ENCODE measurements around the gene RAB6A.
"Not testable (repeated sequence)": the region's sequence is repeated elsewhere in the genome, so short reads cannot be mapped to it uniquely, and the experiment has no call there.

Gene RAB6A

GRCh38 chr11:73760679-73761402 lies at the start of gene RAB6A:
RAB6A (minus strand) TSS chr11:73761074; CDS start chr11:73760635, 439 bp downstream.
- peak; percentile 96 to 98 for DNase-seq (ENCODE audit: low read depth in 2 of 2, low spot score in 1 of 2)

DNA sequence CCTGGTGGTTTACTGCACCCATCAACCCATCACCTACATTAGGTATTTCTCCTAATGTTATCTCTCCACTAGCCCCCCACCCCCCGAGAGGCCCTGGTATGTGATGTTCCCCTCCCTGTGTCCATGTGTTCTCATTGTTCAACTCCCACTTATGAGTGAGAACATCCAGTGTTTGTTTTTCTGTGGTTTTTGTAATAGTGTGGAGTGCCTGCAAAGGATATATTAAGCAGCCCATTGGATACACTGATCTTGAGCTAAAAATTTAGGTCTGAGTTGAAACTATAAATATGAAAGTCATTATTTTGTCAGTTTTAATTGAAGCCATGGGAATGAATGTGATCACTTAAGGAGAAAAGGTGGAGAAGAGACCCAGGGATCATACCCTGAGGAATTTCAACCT lies 49.8 kb upstream of the RAB6A start:
- no peak for DNase-seq (ENCODE audit: low read depth in 2 of 2, low spot score in 1 of 2)

- no peak for DNase-seq (ENCODE audit: low read depth in 2 of 2, low spot score in 1 of 2)
Observed at GRCh38 chr11:73808052-73808451, 47.2 kb upstream of the RAB6A start.

DNA sequence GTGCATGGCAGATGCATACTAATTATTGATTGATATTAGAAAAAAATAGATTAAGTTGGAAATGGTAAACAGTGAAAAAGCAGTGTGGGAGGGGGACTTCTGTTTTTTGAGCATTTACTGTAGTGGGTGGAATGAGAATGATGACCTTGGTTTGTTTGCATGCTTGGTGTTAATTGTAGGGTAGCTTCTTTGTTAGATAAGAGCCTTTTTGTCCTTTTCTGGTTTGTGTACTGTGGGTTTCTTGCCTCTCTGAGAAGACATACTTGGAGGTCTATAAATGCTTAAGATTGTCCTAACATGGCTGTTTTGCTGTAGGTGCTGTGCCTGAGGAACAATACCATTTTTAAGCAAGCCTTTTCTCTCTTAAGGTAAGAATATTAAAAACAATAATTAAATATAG lies 43.8 kb upstream of the RAB6A start:
- no peak for DNase-seq (ENCODE audit: low read depth in 2 of 2, low spot score in 1 of 2)

DNA sequence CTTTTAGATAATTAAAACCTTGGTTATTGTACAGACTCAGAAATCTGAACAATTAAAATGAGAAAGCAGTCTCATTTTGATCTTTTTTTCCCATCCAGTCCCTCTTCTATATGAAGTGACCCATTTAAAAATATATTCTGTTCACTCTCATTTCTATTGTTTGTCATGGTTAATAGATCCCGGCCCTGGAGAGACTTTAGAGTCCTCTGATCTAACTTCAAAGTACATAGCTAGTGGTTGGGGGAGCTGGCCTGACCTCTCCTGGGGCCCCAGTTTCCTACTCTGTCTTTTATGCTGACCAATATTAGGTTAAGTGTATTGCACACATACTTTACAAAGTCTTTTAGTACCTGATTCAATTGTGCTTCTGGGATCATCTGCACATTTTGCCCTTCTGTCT lies 40.3 kb upstream of the RAB6A start:
- DNase-seq (ENCODE audit: low read depth in 2 of 2, low spot score in 1 of 2) = no peak

- DNase-seq (ENCODE audit: low read depth in 2 of 2, low spot score in 1 of 2) = no peak
Observed at GRCh38 chr11:73800276-73800806, 39.5 kb upstream of the RAB6A start.

GRCh38 chr11:73797457-73797856 lies 36.6 kb upstream of the RAB6A start:
- no peak for DNase-seq (ENCODE audit: low read depth in 2 of 2, low spot score in 1 of 2)

- DNase-seq (ENCODE audit: low read depth in 2 of 2, low spot score in 1 of 2) = no peak
Observed at GRCh38 chr11:73795925-73796632, 35.2 kb upstream of the RAB6A start.

DNA sequence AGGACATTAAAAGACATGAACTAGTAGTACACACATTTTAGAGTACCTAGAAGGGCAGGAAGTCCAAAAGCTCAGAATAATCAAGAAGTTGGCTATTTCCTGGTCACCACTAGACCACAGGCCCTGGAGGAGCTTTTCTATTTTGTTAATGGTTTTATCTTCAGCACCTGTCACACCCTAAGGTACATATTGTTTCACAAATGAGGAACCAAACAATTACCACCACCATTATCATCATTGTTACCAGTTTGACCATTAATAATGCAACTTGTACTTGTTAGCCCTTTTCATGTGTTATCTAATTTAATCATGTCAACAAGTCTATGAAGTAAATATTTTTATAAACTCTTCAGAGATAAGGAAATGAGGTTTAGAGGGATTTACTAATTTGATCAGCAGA lies 31.7 kb upstream of the RAB6A start:
- no peak for DNase-seq (ENCODE audit: low read depth in 2 of 2, low spot score in 1 of 2)

- no peak for DNase-seq (ENCODE audit: low read depth in 2 of 2, low spot score in 1 of 2)
Observed at GRCh38 chr11:73789279-73789670, 28.4 kb upstream of the RAB6A start.

- DNase-seq (ENCODE audit: low read depth in 2 of 2, low spot score in 1 of 2) = peak; percentile 68 to 77
Observed at GRCh38 chr11:73787643-73788558, 27.0 kb upstream of the RAB6A start, which contains the start of gene MRPL48. MRPL48 (plus strand) TSS chr11:73787874; CDS start chr11:73787972, 98 bp downstream.

DNA sequence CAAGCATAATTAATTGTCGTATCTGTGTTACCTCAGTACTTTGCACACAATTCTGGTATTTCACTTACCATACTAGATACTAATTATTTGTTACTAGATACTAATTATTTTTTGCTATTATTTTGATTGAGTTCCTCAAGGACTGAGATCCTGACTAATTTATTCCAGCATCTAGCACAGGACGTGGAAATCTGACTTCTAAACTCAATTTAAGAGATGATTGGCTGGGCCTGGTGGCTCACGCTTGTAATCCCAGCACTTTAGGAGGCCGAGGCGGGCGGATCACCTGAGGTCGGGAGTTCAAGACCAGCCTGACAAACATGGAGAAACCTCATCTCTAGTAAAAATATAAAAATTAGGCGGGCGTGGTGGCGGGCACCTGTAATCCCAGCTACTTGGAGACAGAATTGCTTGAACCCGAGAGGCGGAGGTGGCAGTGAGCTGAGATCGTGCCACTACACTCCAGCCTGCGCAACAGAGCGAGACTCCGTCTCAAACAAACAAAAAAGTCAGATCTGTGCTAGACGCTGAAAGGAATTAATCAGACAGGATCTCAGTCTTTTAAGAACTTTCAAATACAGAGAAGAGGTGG lies 26.3 kb upstream of the RAB6A start:
- DNase-seq (ENCODE audit: low read depth in 2 of 2, low spot score in 1 of 2) = no peak

- not testable (repeated sequence) for DNase-seq (ENCODE audit: low read depth in 2 of 2, low spot score in 1 of 2)
Observed at GRCh38 chr11:73785467-73785866, 24.6 kb upstream of the RAB6A start.

DNA sequence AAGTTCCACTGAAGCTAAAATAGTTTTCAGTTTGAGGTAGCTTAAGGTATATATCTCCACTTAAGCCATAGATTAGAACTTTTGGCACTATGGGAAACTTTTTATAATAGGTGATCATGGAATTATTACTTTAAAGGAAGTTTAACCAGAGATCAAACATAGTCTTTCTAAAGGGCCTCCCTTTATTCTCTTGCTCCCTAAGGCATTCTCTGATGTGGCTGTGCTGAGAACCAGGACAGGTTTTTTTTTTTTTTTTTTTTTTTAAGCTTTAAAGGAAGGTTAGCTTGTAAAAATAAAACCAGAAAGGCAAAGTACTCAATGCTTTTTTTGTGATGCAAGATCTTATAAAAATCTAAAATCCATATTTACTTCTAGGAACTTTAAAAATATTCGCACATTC lies 23.9 kb upstream of the RAB6A start:
- no peak for DNase-seq (ENCODE audit: low read depth in 2 of 2, low spot score in 1 of 2)

GRCh38 chr11:73784080-73784634 lies 23.3 kb upstream of the RAB6A start:
- DNase-seq (ENCODE audit: low read depth in 2 of 2, low spot score in 1 of 2) = no peak

DNA sequence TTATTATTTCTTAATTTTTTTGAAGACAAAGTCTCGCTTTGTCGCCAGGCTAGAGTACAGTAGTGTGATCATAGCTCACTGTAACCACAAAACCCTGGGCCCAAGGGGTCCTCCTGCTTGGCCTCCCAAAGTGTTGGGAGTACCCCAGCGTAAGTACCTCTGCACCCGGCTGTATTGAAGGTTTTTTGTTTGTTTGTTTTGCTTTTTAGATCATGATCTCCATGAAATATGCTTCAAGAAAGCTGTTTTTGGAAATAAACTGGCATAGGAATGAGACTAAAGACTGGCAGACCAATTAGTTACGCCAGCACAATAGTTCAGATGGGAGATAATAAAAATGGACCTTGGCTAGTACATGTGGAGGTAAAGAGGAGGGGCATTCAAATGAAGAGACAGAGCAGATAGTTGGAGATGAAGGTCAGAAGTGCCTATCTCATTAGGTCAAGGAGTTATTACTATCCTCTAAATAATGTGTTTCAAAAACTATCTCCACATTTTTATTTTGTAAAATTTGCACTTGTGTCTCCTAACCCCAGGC lies 22.7 kb upstream of the RAB6A start:
- no peak for DNase-seq (ENCODE audit: low read depth in 2 of 2, low spot score in 1 of 2)

DNA sequence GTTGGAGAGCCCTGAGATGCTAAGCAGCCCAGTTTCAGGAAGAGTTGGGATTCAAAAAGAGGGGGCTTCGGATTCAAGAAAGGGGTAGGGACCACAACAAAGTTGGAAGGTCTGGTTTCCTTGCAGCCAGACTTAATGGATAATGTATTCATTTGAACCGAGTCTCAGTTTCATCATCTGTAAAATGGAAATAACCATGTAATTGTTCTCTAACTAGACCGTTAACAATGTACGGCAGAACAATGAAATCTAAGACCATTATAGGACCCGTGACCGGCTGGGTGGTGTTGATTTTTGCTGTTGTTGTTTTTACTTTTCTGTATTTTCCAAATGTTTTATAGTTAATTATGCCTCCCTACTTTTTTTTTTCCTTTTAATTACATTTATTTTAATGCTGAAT lies 20.4 kb upstream of the RAB6A start:
- no peak for DNase-seq (ENCODE audit: low read depth in 2 of 2, low spot score in 1 of 2)

GRCh38 chr11:73779084-73779902 lies 18.4 kb upstream of the RAB6A start:
- DNase-seq (ENCODE audit: low read depth in 2 of 2, low spot score in 1 of 2) = peak; percentile 90 to 94

DNA sequence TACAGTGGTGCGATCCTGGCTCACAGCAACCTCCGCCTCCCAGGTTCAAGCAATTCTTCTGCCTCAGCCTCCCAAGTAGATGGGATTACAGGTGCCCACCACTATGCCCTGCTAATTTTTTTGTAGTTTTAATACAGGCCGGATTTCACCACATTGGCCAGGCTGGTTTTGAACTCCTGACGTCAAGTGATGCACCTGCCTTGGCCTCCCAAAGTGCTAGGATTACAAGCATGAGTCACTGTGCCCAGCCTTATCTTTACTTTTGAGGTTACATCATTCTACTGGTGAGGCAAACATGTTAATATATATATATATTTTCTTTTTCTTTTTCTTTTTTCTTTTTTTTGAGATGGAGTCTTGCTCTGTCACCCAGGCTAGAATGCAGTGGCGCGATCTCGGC lies 9.9 kb upstream of the RAB6A start:
- not testable (repeated sequence) for DNase-seq (ENCODE audit: low read depth in 2 of 2, low spot score in 1 of 2)

Data from stimulated activated CD8-positive, alpha-beta memory T cell treated with anti-CD3 and anti-CD28 coated beads, Interleukin-4, amount 100 ng/mL, for 1 hour (primary cell).